Activated CD8-positive, alpha-beta T cell treated with anti-CD3 and anti-CD28 coated beads, Interleukin-2, amount 10 ng/mL, durations not matched to agents 7 days and 5 days (primary cell): ENCODE measurements around the gene SMURF2. TPM values are rescaled to one million over a fixed set of nuclear protein-coding genes. Genes with fewer than 3 reads are reported as not detected.

Source experiments
- ATAC-seq: fragments of 150-1000 bp; cut with Tn5 transposase; one replicate; pipeline ENCODE4 v1.10.0; 2021; ENCODE audit warnings: moderate library complexity
- CTCF ChIA-PET: fragments of 350-600 bp; sonication (Branson Sonifier 250); formaldehyde crosslinking; loops from one replicate; lab custom pipeline; 2021; ENCODE audit warnings: antibody characterized with exemption; lab: Charles Lee
- POLR2A ChIA-PET: fragments of 350-600 bp; sonication (Branson Sonifier 250); formaldehyde crosslinking; loops from one replicate; lab custom pipeline; 2021; ENCODE audit warnings: antibody characterized with exemption; lab: Charles Lee
- DNase-seq: peaks from one replicate; pipeline ENCODE4 v3.0.0-alpha.2; 2020
- H3K27ac Mint-ChIP-seq: one replicate; pipeline ENCODE4 v1.8.0; 2021; ENCODE audit warnings: mild to moderate bottlenecking, mixed read lengths
- H3K27me3 Mint-ChIP-seq: one replicate; pipeline ENCODE4 v1.8.0; 2021; ENCODE audit warnings: low read depth, mixed read lengths
- H3K36me3 Mint-ChIP-seq: one replicate; pipeline ENCODE4 v1.8.0; 2021; ENCODE audit warnings: low read depth, mixed read lengths
- H3K4me1 Mint-ChIP-seq: one replicate; pipeline ENCODE4 v1.8.0; 2021; ENCODE audit warnings: low read depth, mixed read lengths
- H3K4me3 Mint-ChIP-seq: one replicate; pipeline ENCODE4 v1.8.0; 2021; ENCODE audit warnings: mild to moderate bottlenecking, mixed read lengths
- H3K9me3 Mint-ChIP-seq: one replicate; pipeline ENCODE4 v1.8.0; 2022; ENCODE audit warnings: mixed read lengths; ENCODE audit not compliant: insufficient read depth
- total RNA-seq, 2 experiments: library from RNA; stranded (reverse); gene quantifications; one replicate each; pipeline ENCODE4 v1.2.3, GENCODE V29; 2021

The SMURF2 gene
- total RNA-seq, 2 experiments from 2014 or later: 16.1 to 16.4 TPM

DNA sequence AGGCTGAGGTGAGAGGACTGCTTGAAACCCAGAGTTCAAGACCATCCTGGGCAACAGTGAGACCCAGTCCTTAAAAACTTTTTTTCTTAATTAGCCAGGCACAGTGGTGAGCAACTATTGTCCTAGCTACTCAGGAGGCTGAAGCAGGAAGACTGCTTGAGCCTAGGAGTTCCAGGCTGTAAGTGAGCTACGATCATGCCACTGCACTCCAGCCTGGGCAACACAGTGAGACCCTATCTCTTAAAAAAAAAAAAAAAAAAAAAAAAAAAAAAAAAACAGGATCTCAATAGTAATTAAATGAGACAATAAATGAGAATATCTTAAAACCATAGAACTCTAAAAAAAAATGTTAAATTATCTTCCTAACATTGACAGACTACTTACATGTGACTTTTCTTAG lies 14.3 kb downstream of the SMURF2 start:
- Mint-ChIP-seq H3K9me3 (no peaks in the 10 kb centered on the region), H3K27ac (no peak overlapping the region), H3K27me3 (no peaks in the 10 kb centered on the region), H3K4me1 (peaks cover 39% of the 10 kb centered on the region), H3K4me3 (no peak overlapping the region), H3K36me3 (peaks cover 7% of the 10 kb centered on the region)
- ATAC-seq (no peak), DNase-seq (no peak)
- ChIA-PET POLR2A (no interaction called here), CTCF (interaction anchor here (0.6 to 2.1 kb wide), 11 partner anchors 9 to 228 kb away, joined by 3 to 17 read pairs (median 5); no protein-coding TSS in a partner anchor)

DNA sequence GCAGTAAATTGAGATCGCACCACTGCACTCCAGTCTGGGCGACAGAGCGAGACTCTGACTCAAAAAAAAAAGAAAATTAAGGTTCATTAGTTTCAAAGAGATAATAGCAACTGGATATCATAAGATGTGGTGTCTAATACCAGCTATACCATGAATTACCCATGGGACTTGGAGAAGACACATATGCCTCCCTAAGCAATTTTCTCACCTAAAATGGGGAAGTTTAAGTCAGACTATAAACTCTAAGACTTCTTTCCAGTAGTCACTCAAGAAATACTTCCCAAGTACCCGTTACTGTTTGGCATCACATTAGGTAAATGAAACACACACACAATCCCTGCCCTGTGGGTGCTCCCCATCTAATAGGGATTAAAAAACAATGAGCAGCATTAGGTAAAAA lies 22.6 kb downstream of the SMURF2 start:
- no peak for ATAC-seq
- no peaks in the 10 kb centered on the region for H3K9me3 Mint-ChIP-seq
- CTCF ChIA-PET: interaction anchor here (1.4 kb wide), 1 partner anchor 9 kb away, joined by 8 read pairs; no protein-coding TSS in a partner anchor
- DNase-seq: no peak
- H3K4me1 Mint-ChIP-seq: peaks cover 26% of the 10 kb centered on the region
- H3K36me3 Mint-ChIP-seq: peaks cover 20% of the 10 kb centered on the region
- POLR2A ChIA-PET: no interaction called here
- no peak overlapping the region for H3K4me3 Mint-ChIP-seq
- H3K27me3 Mint-ChIP-seq: no peaks in the 10 kb centered on the region
- no peak overlapping the region for H3K27ac Mint-ChIP-seq

DNA sequence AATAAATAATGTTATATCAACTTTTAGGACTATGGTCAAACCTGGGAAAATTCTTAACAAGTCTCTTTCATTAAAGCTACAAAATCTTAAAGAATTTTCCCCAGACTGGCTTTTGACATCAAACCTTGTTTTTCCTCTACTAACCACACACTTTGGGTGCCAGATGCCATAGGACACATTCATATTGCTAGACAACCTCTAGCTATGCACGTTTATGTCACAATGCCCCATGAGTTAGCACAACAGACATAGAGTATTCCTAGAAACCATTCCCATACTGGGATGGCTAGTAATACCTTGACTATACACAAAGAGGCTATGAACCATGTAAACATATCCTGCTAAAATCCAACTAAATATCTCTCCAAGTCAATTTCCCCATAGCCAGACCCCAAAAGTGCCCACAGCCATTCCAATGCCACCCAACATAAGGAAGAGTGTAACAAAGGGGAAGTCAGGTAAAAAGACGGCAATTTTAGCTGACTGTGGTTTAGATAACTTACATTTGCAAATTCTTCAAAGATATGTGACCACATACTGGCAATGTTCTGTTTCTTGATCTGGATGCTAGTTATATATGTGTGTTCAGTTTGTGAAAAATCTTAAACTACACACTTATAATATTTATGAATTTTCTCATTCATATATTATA lies 23.4 kb downstream of the SMURF2 start:
- Mint-ChIP-seq H3K9me3 (no peaks in the 10 kb centered on the region), H3K4me3 (no peak overlapping the region), H3K27ac (no peak overlapping the region), H3K27me3 (no peaks in the 10 kb centered on the region), H3K36me3 (peaks cover 22% of the 10 kb centered on the region), H3K4me1 (peaks cover 33% of the 10 kb centered on the region)
- DNase-seq: no peak
- POLR2A ChIA-PET: no interaction called here
- ATAC-seq: no peak
- CTCF ChIA-PET: interaction anchor here (1.4 kb wide), 1 partner anchor 10 kb away, joined by 8 read pairs; no protein-coding TSS in a partner anchor

DNA sequence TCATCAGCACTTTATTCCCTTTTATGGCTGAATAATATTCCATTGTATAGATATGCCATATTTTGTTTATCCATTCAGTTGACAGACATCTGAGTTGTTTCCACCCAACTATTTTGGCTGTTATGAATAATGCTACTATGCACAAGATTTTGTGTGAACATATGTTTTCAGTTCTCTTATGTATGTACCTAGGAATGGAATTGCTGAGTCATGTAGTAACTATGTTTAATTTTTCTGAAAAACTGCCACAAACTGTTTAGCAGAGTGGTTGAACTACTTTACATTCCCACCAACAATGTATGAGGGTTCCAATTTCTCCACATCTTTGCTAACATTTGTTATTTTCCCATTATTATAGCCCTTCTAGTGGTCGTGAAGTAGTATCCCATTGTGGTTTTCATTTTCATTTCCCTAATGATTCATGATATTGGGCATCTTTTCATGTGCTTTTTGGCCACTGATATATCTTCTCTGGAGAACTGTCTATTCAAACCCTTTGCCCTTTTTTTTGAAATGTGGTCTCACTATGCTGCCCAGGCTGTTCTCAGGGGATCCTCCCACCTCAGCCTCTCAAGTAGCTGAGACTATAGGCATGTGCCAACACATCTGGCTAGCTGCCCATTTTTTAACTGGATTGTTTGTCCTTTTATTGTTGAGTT lies 26.3 kb downstream of the SMURF2 start:
- Mint-ChIP-seq H3K36me3 (peaks cover 22% of the 10 kb centered on the region), H3K4me1 (peaks cover 29% of the 10 kb centered on the region), H3K9me3 (no peaks in the 10 kb centered on the region), H3K4me3 (no peak overlapping the region), H3K27ac (peak overlapping the region; percentile 44), H3K27me3 (no peaks in the 10 kb centered on the region)
- DNase-seq (no peak), ATAC-seq (peak; percentile 27)
- ChIA-PET POLR2A (no interaction called here), CTCF (interaction anchor here (0.7 to 1.2 kb wide), 3 partner anchors 13 to 88 kb away, joined by 3 read pairs; no protein-coding TSS in a partner anchor)

DNA sequence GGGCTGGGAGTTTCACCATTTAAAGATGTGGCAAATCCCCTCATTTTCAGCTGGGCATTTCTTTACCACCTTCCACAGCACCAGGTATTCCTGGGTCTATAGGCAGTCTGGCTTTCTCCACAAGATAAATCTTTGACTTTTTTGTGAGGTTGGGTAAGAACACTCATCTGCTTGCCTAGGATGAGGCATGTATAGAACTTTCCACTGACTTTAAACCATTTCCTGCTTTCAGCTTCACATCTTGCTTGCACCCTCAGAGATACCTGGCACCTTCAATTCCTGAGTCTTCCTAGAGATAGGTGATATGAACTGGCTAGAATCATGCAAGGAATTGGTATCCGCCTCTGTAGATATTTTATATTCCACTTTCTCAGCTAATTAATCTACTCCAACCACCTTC lies 27.9 kb downstream of the SMURF2 start:
- Mint-ChIP-seq H3K4me3 (no peak overlapping the region), H3K4me1 (peaks cover 32% of the 10 kb centered on the region), H3K36me3 (peaks cover 22% of the 10 kb centered on the region), H3K27me3 (no peaks in the 10 kb centered on the region), H3K9me3 (no peaks in the 10 kb centered on the region), H3K27ac (peak overlapping the region; percentile 5)
- ChIA-PET CTCF (interaction anchor here (1.0 to 3.5 kb wide), 4 partner anchors 15 to 214 kb away, joined by 3 to 16 read pairs (median 5); partner anchors contain the start of gene POLG2), POLR2A (interaction anchor here (0.6 to 1.0 kb wide), 2 partner anchors 9 to 19 kb away, joined by 3 to 4 read pairs; no protein-coding TSS in a partner anchor)
- no peak for DNase-seq
- ATAC-seq: peak; percentile 66

DNA sequence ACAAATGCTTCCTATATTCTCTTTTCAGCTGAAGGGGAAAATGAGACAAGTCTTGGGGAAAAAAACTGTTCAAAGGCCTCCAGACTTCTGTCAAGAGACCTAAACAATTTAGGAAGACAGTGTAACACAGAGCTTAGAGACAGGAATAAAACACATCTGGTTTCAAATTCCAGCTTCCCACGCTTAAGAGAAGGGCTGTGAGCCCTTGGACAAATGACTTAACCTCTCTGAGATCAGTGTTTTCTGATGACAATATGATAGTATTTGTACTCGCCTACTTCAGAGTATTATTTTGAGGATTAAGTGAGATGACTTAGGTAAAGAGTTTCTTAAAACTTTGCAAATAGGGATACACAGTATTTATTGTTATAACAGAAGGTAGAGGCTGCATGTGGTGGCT lies 29.5 kb downstream of the SMURF2 start:
- peaks cover 15% of the 10 kb centered on the region for H3K36me3 Mint-ChIP-seq
- ATAC-seq (no peak), DNase-seq (no peak)
- no peak overlapping the region for H3K27ac Mint-ChIP-seq
- no peaks in the 10 kb centered on the region for H3K9me3 Mint-ChIP-seq
- no peaks in the 10 kb centered on the region for H3K27me3 Mint-ChIP-seq
- ChIA-PET CTCF (interaction anchor here (0.7 to 3.5 kb wide), 4 partner anchors 9 to 76 kb away, joined by 3 to 16 read pairs (median 3); no protein-coding TSS in a partner anchor), POLR2A (interaction anchor here (0.9 kb wide), 1 partner anchor 34 kb away, joined by 3 read pairs; no protein-coding TSS in a partner anchor)
- H3K4me1 Mint-ChIP-seq: peaks cover 43% of the 10 kb centered on the region
- H3K4me3 Mint-ChIP-seq: no peak overlapping the region

DNA sequence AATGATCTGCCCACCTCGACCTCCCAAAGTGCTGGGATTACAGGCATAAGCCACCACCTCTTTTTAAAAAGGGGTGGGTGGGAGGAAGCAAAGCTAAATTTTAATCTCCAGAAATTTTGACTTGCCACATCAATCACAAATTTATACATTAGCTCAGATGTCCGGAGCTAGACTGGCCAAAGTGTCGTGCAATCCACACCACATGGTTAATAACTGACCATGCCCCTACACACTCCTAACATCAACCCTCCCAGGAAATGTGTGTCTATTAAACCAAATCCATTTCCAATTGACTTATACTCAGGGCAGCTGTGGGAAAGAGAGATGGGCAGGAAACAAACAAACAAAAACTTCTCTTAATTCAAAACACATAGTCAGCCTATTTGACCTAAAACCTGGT lies 29.9 kb downstream of the SMURF2 start:
- H3K9me3 Mint-ChIP-seq: no peaks in the 10 kb centered on the region
- ChIA-PET CTCF (interaction anchor here (0.7 to 3.5 kb wide), 4 partner anchors 9 to 77 kb away, joined by 3 to 16 read pairs (median 3); no protein-coding TSS in a partner anchor), POLR2A (interaction anchor here (0.9 to 1.3 kb wide), 2 partner anchors 33 to 127 kb away, joined by 3 to 4 read pairs; no protein-coding TSS in a partner anchor)
- no peak overlapping the region for H3K4me3 Mint-ChIP-seq
- H3K27ac Mint-ChIP-seq: no peak overlapping the region
- H3K27me3 Mint-ChIP-seq: no peaks in the 10 kb centered on the region
- peaks cover 12% of the 10 kb centered on the region for H3K36me3 Mint-ChIP-seq
- DNase-seq (no peak), ATAC-seq (no peak)
- peaks cover 45% of the 10 kb centered on the region for H3K4me1 Mint-ChIP-seq

DNA sequence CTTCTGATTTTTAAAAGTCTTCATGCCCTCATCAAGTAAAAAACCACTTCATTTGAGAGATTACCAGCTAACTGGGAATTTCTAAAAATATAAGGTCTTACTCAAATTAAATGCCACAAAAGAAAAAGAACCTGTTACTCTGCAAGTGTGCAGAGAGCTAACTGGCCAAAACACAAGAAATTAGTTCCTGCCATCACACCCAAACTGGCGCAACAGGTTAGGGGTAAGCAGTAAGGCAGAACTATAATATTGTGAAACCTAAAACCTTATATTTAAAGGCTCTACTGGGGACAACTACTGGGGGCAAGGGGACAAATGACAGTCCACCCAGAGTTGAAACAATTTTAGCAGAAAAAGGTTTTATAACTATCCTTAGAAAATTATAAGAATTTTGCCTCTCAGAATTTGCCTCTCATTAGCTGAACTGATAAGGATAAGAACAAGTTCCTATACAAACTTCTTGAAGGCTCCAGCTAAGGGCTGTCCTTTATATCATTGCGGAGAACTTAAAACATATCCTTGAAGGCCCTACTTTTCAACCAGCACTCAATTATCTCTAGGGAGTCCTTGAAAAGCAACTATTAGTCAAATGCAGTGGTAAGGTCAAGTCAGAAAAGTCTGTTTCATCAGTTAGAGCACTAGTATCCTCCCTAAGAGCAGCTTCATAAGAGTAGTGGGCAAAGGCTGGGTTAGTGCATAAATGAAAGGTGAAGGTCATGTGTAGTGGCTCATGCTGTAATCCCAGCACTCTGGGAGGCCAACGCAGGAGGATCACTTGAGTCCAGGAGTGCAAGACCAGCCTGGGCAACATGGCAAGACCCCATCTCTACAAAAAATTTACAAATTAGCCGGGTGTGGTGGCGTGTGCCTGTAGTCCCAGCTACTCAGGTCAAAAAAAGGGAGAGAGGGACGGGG lies 31.5 kb downstream of the SMURF2 start:
- H3K9me3 Mint-ChIP-seq: no peaks in the 10 kb centered on the region
- no peak overlapping the region for H3K4me3 Mint-ChIP-seq
- no peak for ATAC-seq
- H3K27ac Mint-ChIP-seq: no peak overlapping the region
- ChIA-PET POLR2A (interaction anchor here (0.6 to 1.3 kb wide), 2 partner anchors 55 to 125 kb away, joined by 3 to 4 read pairs; no protein-coding TSS in a partner anchor), CTCF (interaction anchor here (2.5 kb wide), 1 partner anchor 19 kb away, joined by 17 read pairs; no protein-coding TSS in a partner anchor)
- H3K27me3 Mint-ChIP-seq: no peaks in the 10 kb centered on the region
- H3K36me3 Mint-ChIP-seq: peaks cover 10% of the 10 kb centered on the region
- DNase-seq: no peak
- H3K4me1 Mint-ChIP-seq: peaks cover 38% of the 10 kb centered on the region

DNA sequence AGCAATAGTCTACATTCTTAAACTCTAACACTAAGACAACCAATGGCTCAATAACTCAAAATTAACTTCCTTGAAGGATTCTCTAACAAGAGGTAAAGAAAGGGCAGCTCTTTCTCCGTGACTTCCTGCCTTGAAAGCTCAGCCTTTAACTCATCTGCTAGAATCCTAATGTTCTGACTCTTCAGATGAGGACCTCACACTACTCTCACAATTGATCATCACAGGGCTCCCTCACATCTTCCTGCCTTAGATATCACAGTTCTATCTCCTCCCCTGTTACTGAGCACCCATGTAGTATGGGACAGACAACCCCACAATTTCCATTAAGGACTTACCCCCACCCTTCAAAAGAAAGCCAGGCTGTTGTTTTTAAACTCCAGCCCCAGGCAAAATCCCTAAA lies 33.5 kb downstream of the SMURF2 start:
- DNase-seq (peak; percentile 32), ATAC-seq (peak; percentile 75)
- Mint-ChIP-seq H3K27ac (peak overlapping the region; percentile 23), H3K36me3 (peaks cover 5% of the 10 kb centered on the region), H3K27me3 (no peaks in the 10 kb centered on the region), H3K4me3 (no peak overlapping the region), H3K9me3 (no peaks in the 10 kb centered on the region), H3K4me1 (peaks cover 27% of the 10 kb centered on the region)
- ChIA-PET POLR2A (interaction anchor here (1.0 kb wide), 1 partner anchor 46 kb away, joined by 3 read pairs; no protein-coding TSS in a partner anchor), CTCF (interaction anchor here (0.6 kb wide), 1 partner anchor 19 kb away, joined by 3 read pairs; no protein-coding TSS in a partner anchor)

DNA sequence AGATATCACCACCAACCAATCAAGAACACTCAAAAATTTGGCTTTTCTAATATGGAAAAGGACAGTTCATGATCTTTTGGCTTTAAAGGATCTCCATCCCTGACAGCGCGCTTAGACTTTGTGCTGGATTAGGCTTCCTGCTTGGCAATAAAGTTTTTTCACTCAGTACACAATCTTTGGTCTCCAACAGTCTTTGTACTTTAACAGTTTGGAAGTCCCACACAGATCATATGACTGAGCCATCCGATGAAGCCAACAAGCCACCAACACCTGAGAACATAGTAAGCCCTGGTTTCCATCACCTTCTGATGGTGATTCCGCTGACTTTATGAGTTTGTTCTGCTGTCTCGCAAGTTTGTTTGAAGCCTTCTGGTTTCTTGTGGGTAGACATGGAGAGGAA lies 34.3 kb downstream of the SMURF2 start:
- Mint-ChIP-seq H3K36me3 (peaks cover 3% of the 10 kb centered on the region), H3K4me3 (no peak overlapping the region)
- ATAC-seq: peak; percentile 24

DNA sequence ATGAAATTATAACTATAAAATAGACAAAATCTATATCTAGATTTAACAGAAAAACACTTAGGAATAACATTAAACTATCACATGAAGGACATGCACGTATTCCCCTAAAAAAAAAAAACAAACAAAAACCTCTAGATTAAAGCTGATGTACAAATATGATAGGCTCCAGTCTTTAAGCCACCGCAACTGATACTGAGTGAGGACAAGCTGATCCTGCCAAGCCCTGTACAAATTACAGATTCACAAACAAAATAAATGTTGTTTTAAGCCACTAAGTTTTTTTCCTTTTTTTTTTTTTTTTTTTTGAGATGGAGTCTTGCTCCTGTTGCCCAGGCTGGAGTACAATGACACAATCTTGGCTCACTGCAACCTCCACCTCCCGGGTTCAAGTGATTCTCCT lies 35.3 kb downstream of the SMURF2 start:
- ATAC-seq: no peak

More for the DNA sequence above, 34.3 kb downstream of the SMURF2 start:
- Mint-ChIP-seq H3K27ac (no peak overlapping the region), H3K4me1 (peaks cover 27% of the 10 kb centered on the region), H3K9me3 (no peaks in the 10 kb centered on the region), H3K27me3 (no peaks in the 10 kb centered on the region)
- no peak for DNase-seq
- ChIA-PET CTCF (no interaction called here), POLR2A (no interaction called here)

More for the DNA sequence above, 35.3 kb downstream of the SMURF2 start:
- Mint-ChIP-seq H3K27ac (no peak overlapping the region), H3K27me3 (no peaks in the 10 kb centered on the region), H3K9me3 (no peaks in the 10 kb centered on the region), H3K4me1 (peaks cover 21% of the 10 kb centered on the region), H3K4me3 (no peak overlapping the region), H3K36me3 (peaks cover 3% of the 10 kb centered on the region)
- DNase-seq: no peak
- ChIA-PET POLR2A (no interaction called here), CTCF (no interaction called here)
